Left lobe of liver (tissue), 2 donors: ENCODE measurements around the gene PCDHB11. TPM values are rescaled to one million over a fixed set of nuclear protein-coding genes. Genes with fewer than 3 reads are reported as not detected.
"Not testable (repeated sequence)": the region's sequence is repeated elsewhere in the genome, so short reads cannot be mapped to it uniquely, and the experiment has no call there.

Source experiments
- ATAC-seq: fragments of 200-7000 bp; cut with Tn5 transposase; one replicate; pipeline ENCODE4 v1.9.1; 2020; ENCODE audit warnings: mild to moderate bottlenecking, moderate library complexity
- DNase-seq: peaks from one replicate; pipeline ENCODE4 v3.0.0-alpha.2; 2020; ENCODE audit warnings: low spot score
- total RNA-seq: library from RNA; stranded (reverse); gene quantifications from one replicate; pipeline ENCODE4 v1.2.1, GENCODE V29; 2021
- donor health status: DM: no; HTN: no; CAD: no; lungs with moderate emphysema.
- donor health status: DM: no; HTN: yes; CAD: no.

The PCDHB11 gene
- total RNA-seq, 1 donor from 2014 or later = 0.20 TPM

GRCh38 chr5:141184117-141184855, 15.1 kb upstream of the PCDHB11 start:
- DNase-seq, ATAC-seq: not testable (repeated sequence)

- no peak for ATAC-seq
- DNase-seq = no peak
Measured at GRCh38 chr5:141186897-141187512, 12.4 kb upstream of the PCDHB11 start, which contains the start of gene PCDHB9. Gene PCDHB9, plus strand, starts transcription at chr5:141187161. Its CDS starts 158 bp downstream, at chr5:141187319.

- DNase-seq = not testable (repeated sequence)
Measured at GRCh38 chr5:141188682-141189081, 10.7 kb upstream of the PCDHB11 start.

DNA sequence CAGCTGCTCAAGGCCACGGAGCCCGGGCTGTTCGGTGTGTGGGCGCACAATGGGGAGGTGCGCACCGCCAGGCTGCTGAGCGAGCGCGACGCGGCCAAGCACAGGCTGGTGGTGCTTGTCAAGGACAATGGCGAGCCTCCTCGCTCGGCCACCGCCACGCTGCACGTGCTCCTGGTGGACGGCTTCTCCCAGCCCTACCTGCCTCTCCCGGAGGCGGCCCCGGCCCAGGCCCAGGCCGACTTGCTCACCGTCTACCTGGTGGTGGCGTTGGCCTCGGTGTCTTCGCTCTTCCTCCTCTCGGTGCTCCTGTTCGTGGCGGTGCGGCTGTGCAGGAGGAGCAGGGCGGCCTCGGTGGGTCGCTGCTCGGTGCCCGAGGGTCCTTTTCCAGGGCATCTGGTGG, 10.3 kb upstream of the PCDHB11 start:
- ATAC-seq, DNase-seq: not testable (repeated sequence)

More at GRCh38 chr5:141188682-141189081, 10.7 kb upstream of the PCDHB11 start:
- not testable (repeated sequence) for ATAC-seq

DNA sequence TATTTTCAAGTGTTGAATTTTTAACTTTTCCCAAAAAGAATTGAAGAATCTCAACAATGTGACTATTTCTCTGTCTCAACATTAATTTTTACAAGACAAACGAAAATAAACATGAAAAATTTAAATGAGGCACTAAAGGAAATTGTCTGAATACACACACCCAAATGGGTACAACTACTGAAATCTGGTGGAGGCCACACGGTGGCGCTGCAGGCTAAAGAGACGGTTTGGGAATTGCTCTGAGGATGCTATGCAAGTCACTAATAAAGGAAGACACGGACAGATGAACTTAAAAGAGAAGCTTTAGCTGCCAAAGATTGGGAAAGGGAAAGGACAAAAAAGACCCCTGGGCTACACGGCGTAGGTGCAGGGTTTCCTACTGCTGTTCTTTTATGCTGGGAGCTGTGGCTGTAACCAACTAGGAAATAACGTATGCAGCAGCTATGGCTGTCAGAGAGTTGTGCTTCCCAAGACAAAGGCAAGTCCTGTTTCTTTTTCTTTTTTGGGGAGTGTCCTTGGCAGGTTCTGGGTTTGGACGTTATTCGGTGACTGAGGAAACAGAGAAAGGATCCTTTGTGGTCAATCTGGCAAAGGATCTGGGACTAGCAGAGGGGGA, 7.2 kb upstream of the PCDHB11 start, which contains the start of gene PCDHB10:
TSS of gene PCDHB10 (plus strand) at position 244 of the 616 bp plus-strand sequence. CDS start at position 444, 200 bp downstream.
- DNase-seq (no peak), ATAC-seq (no peak)

- not testable (repeated sequence) for ATAC-seq
Measured at GRCh38 chr5:141194332-141194731, 5.1 kb upstream of the PCDHB11 start.

GRCh38 chr5:141196363-141196762, 3.1 kb upstream of the PCDHB11 start:
- DNase-seq = no peak
- no peak for ATAC-seq

More at GRCh38 chr5:141194332-141194731, 5.1 kb upstream of the PCDHB11 start:
- not testable (repeated sequence) for DNase-seq

DNA sequence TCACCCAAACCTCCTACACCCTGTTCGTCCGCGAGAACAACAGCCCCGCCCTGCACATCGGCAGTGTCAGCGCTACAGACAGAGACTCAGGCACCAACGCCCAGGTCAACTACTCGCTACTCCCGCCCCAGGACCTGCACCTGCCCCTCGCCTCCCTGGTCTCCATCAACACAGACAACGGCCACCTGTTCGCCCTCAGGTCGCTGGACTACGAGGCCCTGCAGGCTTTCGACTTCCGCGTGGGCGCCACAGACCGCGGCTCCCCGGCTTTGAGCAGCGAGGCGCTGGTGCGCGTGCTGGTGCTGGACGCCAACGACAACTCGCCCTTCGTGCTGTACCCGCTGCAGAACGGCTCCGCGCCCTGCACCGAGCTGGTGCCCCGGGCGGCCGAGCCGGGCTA, 1.7 kb downstream of the PCDHB11 start:
- not testable (repeated sequence) for DNase-seq

DNA sequence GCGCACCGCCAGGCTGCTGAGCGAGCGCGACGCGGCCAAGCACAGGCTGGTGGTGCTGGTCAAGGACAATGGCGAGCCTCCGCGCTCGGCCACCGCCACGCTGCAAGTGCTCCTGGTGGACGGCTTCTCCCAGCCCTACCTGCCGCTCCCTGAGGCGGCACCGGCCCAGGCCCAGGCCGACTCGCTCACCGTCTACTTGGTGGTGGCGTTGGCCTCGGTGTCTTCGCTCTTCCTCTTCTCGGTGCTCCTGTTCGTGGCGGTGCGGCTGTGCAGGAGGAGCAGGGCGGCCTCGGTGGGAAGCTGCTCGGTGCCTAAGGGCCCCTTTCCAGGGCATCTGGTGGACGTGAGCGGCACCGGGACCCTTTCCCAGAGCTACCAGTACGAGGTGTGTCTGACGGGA, 2.2 kb downstream of the PCDHB11 start:
- not testable (repeated sequence) for DNase-seq, ATAC-seq

More for the DNA sequence above, 1.7 kb downstream of the PCDHB11 start:
- ATAC-seq = not testable (repeated sequence)

GRCh38 chr5:141208478-141208877, 9.1 kb downstream of the PCDHB11 start, which contains the start of gene PCDHB12:
Gene PCDHB12, plus strand, starts transcription at chr5:141208719. Its CDS starts 189 bp downstream, at chr5:141208908.
- DNase-seq = no peak
- ATAC-seq = no peak

DNA sequence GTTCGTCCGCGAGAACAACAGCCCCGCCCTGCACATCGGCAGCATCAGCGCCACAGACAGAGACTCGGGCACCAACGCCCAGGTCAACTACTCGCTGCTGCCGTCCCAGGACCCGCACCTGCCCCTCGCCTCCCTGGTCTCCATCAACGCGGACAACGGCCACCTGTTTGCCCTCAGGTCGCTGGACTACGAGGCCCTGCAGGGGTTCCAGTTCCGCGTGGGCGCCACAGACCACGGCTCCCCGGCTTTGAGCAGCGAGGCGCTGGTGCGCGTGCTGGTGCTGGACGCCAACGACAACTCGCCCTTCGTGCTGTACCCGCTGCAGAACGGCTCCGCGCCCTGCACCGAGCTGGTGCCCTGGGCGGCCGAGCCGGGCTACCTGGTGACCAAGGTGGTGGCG, 10.9 kb downstream of the PCDHB11 start:
- not testable (repeated sequence) for DNase-seq, ATAC-seq

- not testable (repeated sequence) for ATAC-seq, DNase-seq
Measured at GRCh38 chr5:141210849-141211248, 11.4 kb downstream of the PCDHB11 start.

DNA sequence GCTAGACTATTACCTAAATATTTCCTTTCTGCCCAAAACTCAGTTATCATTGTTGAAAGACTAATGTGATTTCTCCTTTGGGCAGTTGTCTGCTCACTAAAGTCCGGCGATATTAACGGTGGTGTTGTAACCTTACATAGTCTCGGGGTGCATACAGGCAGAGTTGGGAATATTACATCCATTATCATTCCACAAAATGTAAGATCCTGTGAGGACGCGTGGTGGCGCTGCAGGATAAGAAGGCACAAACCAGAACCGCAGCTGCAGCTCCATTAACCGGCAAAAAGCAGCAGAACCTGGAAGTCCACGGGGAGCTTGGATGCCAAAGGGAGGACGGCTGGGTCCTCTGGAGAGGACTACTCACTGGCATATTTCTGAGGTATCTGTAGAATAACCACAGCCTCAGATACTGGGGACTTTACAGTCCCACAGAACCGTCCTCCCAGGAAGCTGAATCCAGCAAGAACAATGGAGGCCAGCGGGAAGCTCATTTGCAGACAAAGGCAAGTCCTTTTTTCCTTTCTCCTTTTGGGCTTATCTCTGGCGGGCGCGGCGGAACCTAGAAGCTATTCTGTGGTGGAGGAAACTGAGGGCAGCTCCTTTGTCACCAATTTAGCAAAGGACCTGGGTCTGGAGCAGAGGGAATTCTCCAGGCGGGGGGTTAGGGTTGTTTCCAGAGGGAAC, 14.4 kb downstream of the PCDHB11 start, which contains the start of gene PCDHB13:
TSS of gene PCDHB13 (plus strand) at position 264 of the 684 bp plus-strand sequence. CDS start at position 469, 205 bp downstream.
- ATAC-seq = peak; percentile 70
- DNase-seq = not testable (repeated sequence)

DNA sequence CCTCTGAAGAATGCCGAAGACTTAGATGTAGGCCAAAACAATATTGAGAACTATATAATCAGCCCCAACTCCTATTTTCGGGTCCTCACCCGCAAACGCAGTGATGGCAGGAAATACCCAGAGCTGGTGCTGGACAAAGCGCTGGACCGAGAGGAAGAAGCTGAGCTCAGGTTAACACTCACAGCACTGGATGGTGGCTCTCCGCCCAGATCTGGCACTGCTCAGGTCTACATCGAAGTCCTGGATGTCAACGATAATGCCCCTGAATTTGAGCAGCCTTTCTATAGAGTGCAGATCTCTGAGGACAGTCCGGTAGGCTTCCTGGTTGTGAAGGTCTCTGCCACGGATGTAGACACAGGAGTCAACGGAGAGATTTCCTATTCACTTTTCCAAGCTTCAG, 15.2 kb downstream of the PCDHB11 start:
- DNase-seq, ATAC-seq: not testable (repeated sequence)

DNA sequence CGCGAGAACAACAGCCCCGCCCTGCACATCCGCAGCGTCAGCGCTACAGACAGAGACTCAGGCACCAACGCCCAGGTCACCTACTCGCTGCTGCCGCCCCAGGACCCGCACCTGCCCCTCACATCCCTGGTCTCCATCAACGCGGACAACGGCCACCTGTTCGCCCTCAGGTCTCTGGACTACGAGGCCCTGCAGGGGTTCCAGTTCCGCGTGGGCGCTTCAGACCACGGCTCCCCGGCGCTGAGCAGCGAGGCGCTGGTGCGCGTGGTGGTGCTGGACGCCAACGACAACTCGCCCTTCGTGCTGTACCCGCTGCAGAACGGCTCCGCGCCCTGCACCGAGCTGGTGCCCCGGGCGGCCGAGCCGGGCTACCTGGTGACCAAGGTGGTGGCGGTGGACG, 16.1 kb downstream of the PCDHB11 start:
- not testable (repeated sequence) for ATAC-seq, DNase-seq

DNA sequence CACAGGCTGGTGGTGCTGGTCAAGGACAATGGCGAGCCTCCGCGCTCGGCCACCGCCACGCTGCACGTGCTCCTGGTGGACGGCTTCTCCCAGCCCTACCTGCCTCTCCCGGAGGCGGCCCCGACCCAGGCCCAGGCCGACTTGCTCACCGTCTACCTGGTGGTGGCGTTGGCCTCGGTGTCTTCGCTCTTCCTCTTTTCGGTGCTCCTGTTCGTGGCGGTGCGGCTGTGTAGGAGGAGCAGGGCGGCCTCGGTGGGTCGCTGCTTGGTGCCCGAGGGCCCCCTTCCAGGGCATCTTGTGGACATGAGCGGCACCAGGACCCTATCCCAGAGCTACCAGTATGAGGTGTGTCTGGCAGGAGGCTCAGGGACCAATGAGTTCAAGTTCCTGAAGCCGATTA, 16.6 kb downstream of the PCDHB11 start:
- not testable (repeated sequence) for DNase-seq, ATAC-seq

DNA sequence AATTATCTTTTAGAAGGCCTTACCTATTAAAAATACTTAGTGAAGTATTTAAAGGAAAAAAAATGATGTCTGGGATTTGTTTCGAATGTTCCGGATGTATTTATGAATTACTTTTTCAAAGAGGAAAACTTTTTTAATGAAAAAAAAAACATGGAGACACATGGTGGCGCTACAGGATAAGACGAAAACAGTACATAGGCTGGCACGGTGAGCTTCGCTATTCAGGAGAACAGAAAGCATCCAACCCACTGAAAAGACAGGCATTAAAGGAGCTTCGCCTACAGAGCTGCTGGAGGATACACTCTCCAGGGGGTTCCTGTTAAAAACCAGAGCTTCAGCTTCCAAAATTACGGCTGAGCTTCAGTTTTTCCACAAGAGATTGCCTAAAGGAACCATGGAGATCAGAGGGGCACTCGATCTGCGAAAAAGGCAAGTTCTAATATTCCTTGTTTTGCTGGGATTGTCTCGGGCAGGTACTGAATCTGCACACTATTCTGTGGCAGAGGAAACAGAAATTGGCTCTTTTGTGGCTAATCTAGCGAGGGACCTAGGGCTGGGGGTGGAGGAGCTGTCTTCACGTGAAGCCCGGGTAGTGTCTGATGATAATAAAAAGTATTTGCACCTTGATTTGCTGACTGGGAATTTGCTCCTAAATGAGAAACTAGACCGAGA, 23.8 kb downstream of the PCDHB11 start, which contains the start of gene PCDHB14:
TSS of gene PCDHB14 (plus strand) at position 232 of the 672 bp plus-strand sequence. CDS start at position 395, 163 bp downstream.
- no peak for DNase-seq

DNA sequence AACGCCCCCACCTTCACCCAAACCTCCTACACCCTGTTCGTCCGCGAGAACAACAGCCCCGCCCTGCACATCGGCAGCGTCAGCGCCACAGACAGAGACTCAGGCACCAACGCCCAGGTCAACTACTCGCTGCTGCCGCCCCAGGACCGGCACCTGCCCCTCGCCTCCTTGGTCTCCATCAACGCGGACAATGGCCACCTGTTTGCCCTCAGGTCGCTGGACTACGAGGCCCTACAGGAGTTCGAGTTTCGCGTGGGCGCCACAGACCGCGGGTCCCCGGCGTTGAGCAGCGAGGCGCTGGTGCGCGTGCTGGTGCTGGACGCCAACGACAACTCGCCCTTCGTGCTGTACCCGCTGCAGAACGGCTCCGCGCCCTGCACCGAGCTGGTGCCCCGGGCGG, 25.4 kb downstream of the PCDHB11 start:
- not testable (repeated sequence) for ATAC-seq, DNase-seq

More for the DNA sequence above, 23.8 kb downstream of the PCDHB11 start, which contains the start of gene PCDHB14:
- peak; percentile 73 for ATAC-seq

DNA sequence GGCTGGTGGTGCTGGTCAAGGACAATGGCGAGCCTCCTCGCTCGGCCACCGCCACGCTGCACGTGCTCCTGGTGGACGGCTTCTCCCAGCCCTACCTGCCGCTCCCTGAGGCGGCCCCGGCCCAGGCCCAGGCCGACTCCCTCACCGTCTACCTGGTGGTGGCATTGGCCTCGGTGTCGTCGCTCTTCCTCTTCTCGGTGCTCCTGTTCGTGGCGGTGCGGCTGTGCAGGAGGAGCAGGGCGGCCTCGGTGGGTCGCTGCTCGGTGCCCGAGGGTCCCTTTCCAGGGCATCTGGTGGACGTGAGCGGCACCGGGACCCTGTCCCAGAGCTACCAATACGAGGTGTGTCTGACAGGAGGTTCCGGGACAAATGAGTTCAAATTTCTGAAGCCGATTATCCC, 26.0 kb downstream of the PCDHB11 start:
- DNase-seq, ATAC-seq: not testable (repeated sequence)
